ENCODE data around the gene ARHGAP45.

Gene ARHGAP45

GRCh38 chr19:1027650-1028061, 39.3 kb upstream of the ARHGAP45 start:
- Histone ChIP-seq H3K9me3 (no peaks in the 10 kb centered on the region), H3K27me3 (no peaks in the 10 kb centered on the region; the same call in 1 of the 2 replicates), H3K4me1 (no peaks in the 10 kb centered on the region), H3K36me3 (no peaks in the 10 kb centered on the region; the same call in 1 of the 2 replicates), H3K4me3 (ENCODE audit: low read depth, low read length) (no peak overlapping the region)
- TF ChIP-seq CTCF (IDR thresholded peaks at IDR 0.05; ENCODE audit: low read depth, low read length) = no peak
- no peak for DNase-seq

- no peak for TF ChIP-seq CTCF (IDR thresholded peaks at IDR 0.05; ENCODE audit: low read depth, low read length)
- no peaks in the 10 kb centered on the region for H3K4me1 ChIP-seq
- H3K9me3 ChIP-seq = no peaks in the 10 kb centered on the region
- peak; percentile 55 for DNase-seq
- no peaks in the 10 kb centered on the region; the same call in 1 of the 2 replicates for H3K27me3 ChIP-seq
- H3K36me3 ChIP-seq = no peaks in the 10 kb centered on the region; the same call in 1 of the 2 replicates
- H3K4me3 ChIP-seq (ENCODE audit: low read depth, low read length) = peak overlapping the region; percentile 36
Measured at GRCh38 chr19:1028062-1028926, 38.7 kb upstream of the ARHGAP45 start.

GRCh38 chr19:1032264-1032867, 34.6 kb upstream of the ARHGAP45 start:
- Histone ChIP-seq H3K4me3 (ENCODE audit: low read depth, low read length) (no peak overlapping the region), H3K9me3 (no peaks in the 10 kb centered on the region), H3K27me3 (no peaks in the 10 kb centered on the region), H3K36me3 (no peaks in the 10 kb centered on the region; the same call in 1 of the 2 replicates), H3K4me1 (no peaks in the 10 kb centered on the region)
- no peak for DNase-seq
- no peak for TF ChIP-seq CTCF (IDR thresholded peaks at IDR 0.05; ENCODE audit: low read depth, low read length)

GRCh38 chr19:1035998-1036621, 30.9 kb upstream of the ARHGAP45 start:
- peak; percentile 17 for DNase-seq
- peaks cover 6% of the 10 kb centered on the region; the same call in 1 of the 2 replicates for H3K4me1 ChIP-seq
- H3K27me3 ChIP-seq = no peaks in the 10 kb centered on the region
- no peak overlapping the region for H3K4me3 ChIP-seq (ENCODE audit: low read depth, low read length)
- TF ChIP-seq CTCF (IDR thresholded peaks at IDR 0.05; ENCODE audit: low read depth, low read length) = no peak
- no peaks in the 10 kb centered on the region for H3K9me3 ChIP-seq
- H3K36me3 ChIP-seq = no peaks in the 10 kb centered on the region; the same call in 1 of the 2 replicates

GRCh38 chr19:1037621-1038064, 29.3 kb upstream of the ARHGAP45 start:
- Histone ChIP-seq H3K9me3 (no peaks in the 10 kb centered on the region), H3K4me1 (peaks cover 9% of the 10 kb centered on the region), H3K36me3 (no peaks in the 10 kb centered on the region), H3K27me3 (no peaks in the 10 kb centered on the region), H3K4me3 (ENCODE audit: low read depth, low read length) (no peak overlapping the region)
- DNase-seq = peak; percentile 10
- no peak for TF ChIP-seq CTCF (IDR thresholded peaks at IDR 0.05; ENCODE audit: low read depth, low read length)

All from BE2C (cell line).